Measurements from ENCODE around the gene IL4R. TPM values are rescaled to one million over a fixed set of nuclear protein-coding genes. Genes with fewer than 3 reads are reported as not detected.
"Not testable (repeated sequence)": the region's sequence is repeated elsewhere in the genome, so short reads cannot be mapped to it uniquely, and the experiment has no call there.

The IL4R gene
- total RNA-seq, result 8.2 TPM
- long read RNA-seq, partial matches to known transcripts, result 1 of 7 reads
- long read RNA-seq, other reads (novel, unspliced or antisense), result 5 of 7 reads

DNA sequence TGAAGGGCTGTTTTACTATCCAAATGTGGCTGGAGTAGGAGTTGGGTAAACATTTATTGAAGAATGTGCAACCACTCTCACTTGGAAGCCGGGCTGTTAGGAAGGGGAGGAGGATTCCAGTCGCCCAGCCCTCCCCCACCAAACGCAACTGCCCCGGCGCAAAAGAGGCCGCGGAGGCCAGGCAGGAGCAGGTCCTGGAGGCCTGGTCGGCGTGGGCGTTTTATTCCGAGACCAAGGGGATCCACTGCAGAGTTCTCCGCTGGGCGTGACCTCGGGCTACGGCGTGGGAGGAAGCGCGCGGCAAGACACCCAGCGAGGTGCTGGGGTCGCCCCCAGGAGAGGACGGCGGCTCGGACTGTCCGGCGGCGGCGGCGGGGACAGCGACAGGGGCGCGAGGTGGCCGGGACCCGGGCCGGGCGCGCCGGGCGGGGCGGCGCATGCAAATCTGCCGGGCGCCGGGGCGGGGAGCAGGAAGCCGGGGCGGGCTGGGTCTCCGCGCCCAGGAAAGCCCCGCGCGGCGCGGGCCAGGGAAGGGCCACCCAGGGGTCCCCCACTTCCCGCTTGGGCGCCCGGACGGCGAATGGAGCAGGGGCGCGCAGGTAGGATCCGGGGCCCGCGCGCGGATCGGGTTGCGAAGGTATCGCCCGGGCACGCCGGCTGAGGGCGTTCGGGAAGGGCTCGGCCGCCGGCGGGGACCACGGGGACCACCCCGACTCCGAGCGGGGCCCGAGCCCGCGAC is at the start of gene IL4R:
IL4R (plus strand) TSS at position 553 of the 739 bp plus-strand sequence. CDS start 26,230 bp downstream, outside the sequence.
- ATAC-seq (ENCODE audit: poor library complexity) (peak; percentile 73), DNase-seq (peak; percentile 83)
- intact Hi-C loops (cut with DNase I), result no loop called here

GRCh38 chr16:27264151-27264550 is 49.6 kb upstream of the IL4R start:
- ATAC-seq (ENCODE audit: poor library complexity) (no peak), DNase-seq (no peak)
- intact Hi-C loops (cut with DNase I), result no loop called here

DNA sequence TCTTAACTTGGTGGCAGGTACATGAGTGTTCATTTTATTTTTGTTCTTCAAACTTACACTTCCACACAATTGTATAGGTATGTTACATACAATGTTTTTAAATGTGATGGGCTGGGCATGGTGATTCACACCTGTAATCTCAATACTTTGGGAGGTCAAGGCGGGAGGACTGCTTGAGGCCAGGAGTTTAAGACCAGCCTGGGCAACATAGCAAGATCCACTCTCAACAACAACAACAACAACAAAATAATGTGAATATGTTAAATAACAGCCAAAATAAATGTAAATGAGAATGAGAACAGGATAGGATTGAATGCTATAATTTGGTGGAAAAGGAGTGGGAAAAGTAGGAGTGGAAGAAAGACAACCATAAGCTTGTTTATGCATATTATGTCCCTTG is 47.8 kb upstream of the IL4R start:
- no peak for ATAC-seq (ENCODE audit: poor library complexity)
- intact Hi-C loops (cut with DNase I), result no loop called here
- no peak for DNase-seq

- intact Hi-C loops (cut with DNase I), result no loop called here
- no peak for DNase-seq
- no peak for ATAC-seq (ENCODE audit: poor library complexity)
Observed at GRCh38 chr16:27267037-27267677, 46.6 kb upstream of the IL4R start.

GRCh38 chr16:27268376-27269299 is 45.1 kb upstream of the IL4R start, which contains the start of gene NSMCE1:
Gene NSMCE1, minus strand, starts transcription at chr16:27268772. Its CDS starts 11,202 bp downstream, at chr16:27257570.
- peak; percentile 100 for ATAC-seq (ENCODE audit: poor library complexity)
- intact Hi-C loops (cut with DNase I), result no loop called here
- DNase-seq, result peak; percentile 99

- intact Hi-C loops (cut with DNase I), result no loop called here
- no peak for DNase-seq
- ATAC-seq (ENCODE audit: poor library complexity), result no peak
Observed at GRCh38 chr16:27269300-27270150, 44.2 kb upstream of the IL4R start.

DNA sequence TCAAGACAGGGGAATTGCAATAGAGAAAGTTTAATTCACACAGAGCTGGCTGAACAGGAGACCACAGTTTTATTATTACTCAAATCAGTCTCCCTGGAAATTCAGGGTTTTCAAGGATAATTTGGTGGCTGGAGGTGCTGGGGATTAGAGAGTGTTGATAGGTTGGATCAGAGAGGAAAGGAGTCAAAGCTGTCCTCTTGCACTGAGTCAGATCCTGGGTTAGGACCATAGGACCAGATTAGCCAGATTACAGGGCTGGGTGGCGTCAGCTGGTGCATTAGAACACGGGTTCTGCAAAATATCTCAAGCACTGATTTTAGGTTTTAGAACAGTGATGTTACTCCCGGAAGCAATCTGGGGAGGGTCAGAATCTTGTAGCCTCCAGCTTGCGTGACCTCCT is 43.4 kb upstream of the IL4R start:
- ATAC-seq (ENCODE audit: poor library complexity) (no peak), DNase-seq (no peak)
- intact Hi-C loops (cut with DNase I), result no loop called here

DNA sequence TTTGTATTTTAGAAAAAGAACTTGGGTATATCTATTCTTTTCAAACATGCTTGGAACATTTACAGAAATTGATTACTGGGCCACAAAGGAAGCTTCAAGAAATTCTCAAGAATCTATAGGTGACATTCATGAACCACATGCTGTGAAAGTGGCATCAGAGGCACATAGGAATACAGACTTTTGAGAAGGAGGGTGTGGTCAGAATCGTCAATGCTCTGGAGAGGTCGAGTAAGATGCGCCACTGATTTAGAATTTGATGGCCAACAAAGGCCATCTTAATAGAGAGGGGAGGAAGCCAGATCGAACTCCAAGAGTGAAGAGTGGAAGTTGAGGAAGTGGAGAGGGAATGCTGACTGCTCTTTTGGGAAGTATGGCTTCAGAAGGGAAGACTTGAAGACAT is 41.7 kb upstream of the IL4R start:
- no peak for DNase-seq
- intact Hi-C loops (cut with DNase I), result no loop called here
- ATAC-seq (ENCODE audit: poor library complexity), result no peak

DNA sequence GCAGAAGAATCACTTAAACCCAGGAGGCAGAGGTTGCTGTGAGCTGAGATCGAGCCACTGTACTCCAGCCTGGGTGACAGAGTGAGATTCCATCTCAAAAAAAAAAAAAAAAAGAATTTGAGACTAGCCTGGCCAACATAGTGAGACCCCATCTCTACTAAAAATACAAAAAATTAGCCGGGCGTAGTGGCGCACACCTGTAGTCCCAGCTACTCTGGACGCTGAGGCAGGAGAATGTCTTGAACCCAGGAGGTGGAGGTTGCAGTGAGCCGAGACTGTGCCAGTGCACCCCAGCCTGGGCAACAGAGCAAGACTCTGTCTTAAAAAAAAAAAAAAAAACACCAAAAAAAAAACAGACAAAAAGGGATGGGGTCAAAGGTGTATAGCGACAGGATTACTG is 41.1 kb upstream of the IL4R start:
- intact Hi-C loops (cut with DNase I); DNase-seq; ATAC-seq (ENCODE audit: poor library complexity): not testable (repeated sequence)

DNA sequence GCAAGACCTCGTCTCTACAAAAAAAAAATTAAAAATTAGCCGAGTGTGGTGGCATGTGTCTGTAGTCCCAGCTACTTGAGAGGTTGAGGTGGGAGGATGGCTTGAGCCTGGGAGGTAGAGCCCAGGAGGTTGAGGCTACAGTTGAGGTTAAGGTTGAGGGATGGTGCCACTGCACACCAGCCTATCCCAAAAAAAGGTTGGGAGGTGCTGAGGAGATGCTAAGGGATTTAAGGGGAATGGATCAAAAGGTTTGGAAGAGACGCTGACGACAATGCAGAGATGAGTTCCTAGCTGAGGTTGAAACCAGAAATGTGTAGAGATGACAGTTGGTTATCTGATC is 40.5 kb upstream of the IL4R start:
- ATAC-seq (ENCODE audit: poor library complexity) (no peak), DNase-seq (no peak)
- intact Hi-C loops (cut with DNase I), result no loop called here

GRCh38 chr16:27273670-27274423 is 39.9 kb upstream of the IL4R start:
- DNase-seq (no peak), ATAC-seq (ENCODE audit: poor library complexity) (no peak)
- intact Hi-C loops (cut with DNase I), result no loop called here

DNA sequence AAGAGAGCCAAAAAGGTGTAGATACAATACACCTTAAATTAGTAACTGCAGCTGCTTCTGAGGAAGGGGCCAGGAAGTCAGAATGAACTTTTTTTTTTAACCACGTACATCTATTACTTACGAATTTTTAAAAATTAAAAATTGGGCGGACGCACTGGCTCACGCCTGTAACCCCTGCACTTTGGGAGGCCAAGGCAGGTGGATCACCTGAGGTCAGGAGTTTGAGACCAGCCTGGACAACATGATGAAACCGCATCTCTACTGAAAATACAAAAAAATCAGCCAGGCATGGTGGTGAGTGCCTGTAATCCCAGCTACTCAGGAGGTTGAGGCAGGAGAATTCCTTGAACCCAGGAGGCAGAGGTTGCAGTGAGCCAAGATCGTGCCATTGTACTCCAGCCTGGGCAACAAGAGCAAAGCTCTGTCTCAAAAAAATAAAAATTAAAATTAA is 39.3 kb upstream of the IL4R start:
- DNase-seq; intact Hi-C loops (cut with DNase I); ATAC-seq (ENCODE audit: poor library complexity): not testable (repeated sequence)

- no peak for ATAC-seq (ENCODE audit: poor library complexity)
- intact Hi-C loops (cut with DNase I), result no loop called here
- no peak for DNase-seq
Observed at GRCh38 chr16:27275394-27275793, 38.4 kb upstream of the IL4R start.

DNA sequence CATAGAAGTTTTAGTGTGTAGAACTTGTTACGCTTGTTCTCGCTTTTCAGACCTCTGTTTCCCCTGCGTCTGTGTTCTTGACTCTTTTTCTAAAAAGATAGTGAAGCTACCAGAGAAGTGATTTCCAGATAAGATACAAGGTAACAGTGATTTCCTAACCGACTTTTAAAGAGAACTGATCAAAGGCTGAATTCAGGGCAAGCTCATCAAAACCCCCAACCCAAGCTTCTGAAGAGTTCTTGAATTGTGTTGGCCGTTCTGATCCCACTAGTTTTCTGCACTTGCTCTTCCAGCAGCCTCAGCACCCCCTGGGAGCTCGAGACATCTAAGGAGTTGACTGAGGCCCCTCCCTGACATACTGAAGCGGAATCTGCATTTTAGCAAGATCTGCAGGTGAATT is 32.5 kb upstream of the IL4R start:
- ATAC-seq (ENCODE audit: poor library complexity), result no peak
- intact Hi-C loops (cut with DNase I), result no loop called here
- no peak for DNase-seq

DNA sequence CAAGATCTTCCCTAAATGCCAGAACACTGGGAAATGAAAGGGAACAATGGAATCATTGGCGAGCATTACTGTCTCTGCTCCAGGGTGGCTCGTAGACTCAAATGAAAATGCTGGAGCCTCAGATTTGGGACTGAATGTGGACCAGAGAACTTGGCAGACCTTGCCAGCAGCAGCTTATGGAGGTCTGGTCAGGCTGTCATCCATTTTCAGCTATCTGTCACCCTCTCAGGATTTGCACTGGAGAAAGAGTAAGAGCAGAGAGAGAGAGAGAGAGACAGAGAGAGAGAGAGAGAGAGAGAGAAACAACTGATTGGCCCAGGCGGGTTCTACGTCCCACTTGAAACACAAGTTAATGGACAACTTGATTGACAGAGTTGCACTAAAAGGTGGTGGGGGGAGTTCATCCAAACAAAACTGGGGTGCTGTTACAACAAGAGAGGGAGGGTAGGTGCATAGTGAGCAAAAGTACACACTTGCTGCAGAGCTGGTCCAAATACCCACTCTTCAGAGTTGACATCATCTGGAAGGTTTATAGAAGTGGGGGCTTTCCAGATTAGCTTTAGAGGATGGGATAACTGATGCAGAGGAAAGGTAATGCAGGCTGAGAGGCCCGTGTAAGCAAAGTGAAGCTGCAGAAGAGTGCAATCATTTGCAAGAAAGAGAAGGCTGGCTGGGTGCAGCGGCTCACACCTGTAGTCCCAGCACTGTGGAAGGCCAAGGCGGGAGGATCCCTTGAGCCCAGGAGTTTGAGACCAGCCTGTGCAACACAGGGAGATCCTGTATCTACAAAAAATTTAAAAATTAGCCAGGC is 28.7 kb upstream of the IL4R start:
- DNase-seq (no peak), ATAC-seq (ENCODE audit: poor library complexity) (no peak)
- intact Hi-C loops (cut with DNase I), result no loop called here

DNA sequence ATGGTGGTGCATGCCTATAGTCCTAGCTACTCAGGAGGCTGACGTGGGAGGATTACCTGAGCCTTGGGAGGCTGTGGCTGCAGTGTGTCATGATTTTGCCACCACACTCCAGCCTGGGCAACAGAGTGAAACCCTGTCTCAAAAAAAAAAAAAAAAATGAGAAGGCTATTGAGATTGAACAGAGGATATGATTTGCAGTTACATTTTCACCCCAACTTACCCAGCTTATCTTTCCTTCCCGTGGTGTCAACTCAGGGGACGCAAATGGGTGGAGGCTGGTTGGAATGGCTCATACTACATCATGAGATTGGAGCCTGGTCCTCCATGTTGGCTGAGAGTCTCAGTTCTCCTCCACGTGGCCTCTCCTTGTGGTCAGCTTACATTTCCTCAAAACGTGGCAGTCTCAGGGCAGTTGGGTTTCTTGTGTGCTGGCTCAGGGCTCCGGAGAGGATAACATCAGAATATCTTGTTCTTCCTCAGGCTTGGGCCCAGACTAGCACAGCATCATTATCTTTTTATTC is 28.0 kb upstream of the IL4R start:
- DNase-seq (no peak), ATAC-seq (ENCODE audit: poor library complexity) (peak; percentile 73)
- intact Hi-C loops (cut with DNase I), result no loop called here

DNA sequence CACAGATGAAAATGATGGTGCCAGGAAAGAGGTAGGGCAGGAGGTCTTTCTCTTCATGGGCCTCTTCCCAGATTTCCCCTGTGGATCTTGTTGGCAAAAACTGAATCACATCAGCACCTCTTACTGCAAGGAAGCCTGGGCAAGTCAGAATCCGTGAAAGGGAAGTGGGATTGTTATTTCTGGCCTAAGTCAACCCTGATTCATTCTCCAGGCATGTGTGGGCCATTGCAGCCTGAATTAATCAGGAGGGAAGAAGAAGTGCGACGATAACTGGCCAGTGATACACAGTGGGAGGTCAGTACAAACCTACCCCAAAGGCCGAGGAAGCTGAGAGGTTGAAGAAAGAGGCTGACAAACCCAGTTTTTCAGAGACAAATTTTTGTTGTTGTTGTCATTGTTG is 27.3 kb upstream of the IL4R start:
- intact Hi-C loops (cut with DNase I), result no loop called here
- ATAC-seq (ENCODE audit: poor library complexity) (peak; percentile 68), DNase-seq (no peak)

Measured in Right ventricle myocardium superior (tissue), 1 donor.